MV-4-11 (cell line): ENCODE measurements around the gene TUBB1.

Source experiments
- DNase-seq: peaks from one replicate; lab custom pipeline; 2025; lab: John Stamatoyannopoulos, UW

Gene TUBB1

DNA sequence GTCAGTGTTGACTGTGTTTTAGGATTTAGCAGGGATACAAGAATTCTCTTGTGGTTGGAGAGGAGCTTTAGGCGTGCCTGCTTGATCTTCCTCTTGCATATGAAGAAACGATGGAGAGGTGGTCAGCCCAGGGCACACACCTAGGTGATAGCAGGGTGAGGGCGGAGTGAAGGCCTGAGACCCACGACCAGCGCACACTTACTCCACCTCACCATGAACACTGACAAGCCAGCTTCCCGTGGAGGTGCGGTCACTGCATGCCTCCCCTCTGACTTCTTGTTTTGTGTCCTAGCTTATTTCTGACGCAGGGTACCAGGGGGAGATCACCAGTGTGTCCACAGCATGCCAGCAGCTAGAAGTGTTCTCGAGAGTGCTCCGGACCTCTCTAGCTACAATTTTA, 30.0 kb upstream of the TUBB1 start:
- no peak for DNase-seq

GRCh38 chr20:58990651-58991445, 28.4 kb upstream of the TUBB1 start:
- no peak for DNase-seq

DNA sequence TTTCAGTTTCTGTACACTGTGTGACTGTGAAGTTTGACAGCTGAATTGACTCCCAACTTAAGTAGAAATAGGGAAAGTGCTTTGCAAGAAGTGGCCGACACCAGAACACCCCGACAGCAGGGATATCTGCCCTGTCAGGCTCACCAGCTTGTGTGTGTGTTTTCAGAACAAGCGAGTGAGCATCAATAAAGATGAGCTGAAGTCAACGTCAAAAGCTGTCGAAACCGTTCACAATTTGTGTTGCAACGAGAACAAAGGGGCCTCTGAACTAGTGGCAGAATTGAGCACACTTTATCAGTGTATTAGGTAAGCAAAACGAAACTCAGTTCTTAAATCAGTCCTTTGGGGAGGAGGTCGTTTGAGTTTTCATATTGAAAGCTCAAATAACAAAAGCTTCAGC, 27.5 kb upstream of the TUBB1 start:
- no peak for DNase-seq

DNA sequence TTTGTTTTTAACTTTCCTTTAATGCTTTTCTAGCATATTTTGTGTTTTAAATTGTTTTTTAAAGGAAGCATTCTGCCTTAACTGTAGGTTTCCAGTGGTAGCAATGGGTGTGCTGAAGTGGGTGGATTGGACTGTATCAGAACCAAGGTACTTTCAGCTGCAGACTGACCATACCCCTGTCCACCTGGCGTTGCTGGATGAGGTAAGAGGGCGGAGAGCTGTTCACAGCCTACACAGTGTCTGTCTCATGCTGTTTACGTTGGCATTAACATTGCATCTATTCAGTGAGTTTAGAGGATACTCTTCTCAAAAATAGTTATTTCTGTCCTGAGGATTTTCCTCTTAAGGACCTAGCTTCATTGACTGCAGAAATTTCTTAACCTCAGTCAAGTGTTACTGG, 26.3 kb upstream of the TUBB1 start:
- no peak for DNase-seq

DNA sequence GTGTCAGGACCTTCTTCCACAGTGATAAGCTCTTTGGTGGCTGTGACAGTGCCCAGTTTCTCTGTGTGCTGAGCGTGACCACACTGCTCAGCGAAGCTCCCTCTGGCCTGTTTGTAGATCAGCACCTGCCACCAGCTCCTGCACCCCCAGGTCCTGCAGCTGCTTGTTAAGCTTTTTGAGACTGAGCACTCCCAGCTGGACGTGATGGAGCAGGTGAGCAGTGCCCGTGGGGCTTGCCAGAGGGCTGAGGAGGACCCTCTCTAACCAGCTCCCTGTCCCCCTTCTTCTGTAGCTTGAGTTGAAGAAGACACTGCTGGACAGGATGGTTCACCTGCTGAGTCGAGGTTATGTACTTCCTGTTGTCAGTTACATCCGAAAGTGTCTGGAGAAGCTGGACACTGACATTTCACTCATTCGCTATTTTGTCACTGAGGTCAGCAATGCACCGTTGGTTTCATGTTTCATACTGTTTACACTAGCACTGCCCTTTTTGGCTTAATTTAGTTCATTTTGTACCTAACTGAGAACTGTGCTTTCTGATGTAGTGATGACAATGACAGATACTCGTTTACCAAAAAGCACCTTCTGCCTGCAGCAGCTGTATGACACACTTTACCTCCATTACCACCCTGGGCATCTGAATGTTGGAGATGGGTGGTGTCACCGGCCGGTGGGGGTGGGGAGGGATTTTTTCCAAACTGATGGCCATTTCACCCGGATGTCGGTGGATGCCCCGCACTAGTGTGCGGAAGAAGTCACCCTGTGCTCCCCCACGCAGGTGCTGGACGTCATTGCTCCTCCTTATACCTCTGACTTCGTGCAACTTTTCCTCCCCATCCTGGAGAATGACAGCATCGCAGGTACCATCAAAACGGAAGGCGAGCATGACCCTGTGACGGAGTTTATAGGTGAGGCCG, 25.6 kb upstream of the TUBB1 start:
- no peak for DNase-seq

DNA sequence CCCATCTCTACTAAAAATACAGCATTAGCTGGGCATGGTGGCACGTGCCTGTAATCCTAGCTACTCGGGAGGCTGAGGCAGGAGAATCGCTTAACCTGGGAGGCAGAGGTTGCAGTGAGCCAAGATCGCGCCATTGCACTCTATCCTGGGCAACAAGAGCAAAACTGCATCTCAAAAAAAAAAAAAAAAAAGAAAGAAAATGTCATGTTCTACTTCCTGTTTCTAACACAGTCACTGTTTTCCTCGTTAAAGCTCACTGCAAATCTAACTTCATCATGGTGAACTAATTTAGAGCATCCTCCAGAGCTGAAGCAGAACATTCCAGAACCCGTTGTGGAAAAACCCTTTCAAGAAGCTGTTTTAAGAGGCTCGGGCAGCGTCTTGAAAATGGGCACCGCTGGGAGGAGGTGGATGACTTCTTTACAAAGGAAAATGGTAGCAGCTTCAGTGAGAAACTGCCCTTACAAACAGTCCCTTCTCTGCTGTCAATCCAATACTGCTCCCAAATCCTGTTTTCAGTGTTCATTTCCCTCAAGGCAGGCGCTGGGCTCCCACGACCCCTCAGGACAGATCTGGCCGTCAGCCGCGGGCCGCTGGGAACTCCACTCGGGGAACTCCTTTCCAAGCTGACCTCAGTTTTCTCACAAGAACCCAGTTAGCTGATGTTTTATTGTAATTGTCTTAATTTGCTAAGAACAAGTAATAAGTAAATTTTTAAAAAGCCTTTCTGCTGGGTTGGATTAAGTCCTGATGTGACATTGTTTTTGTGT, 24.7 kb upstream of the TUBB1 start:
- peak; percentile 32 for DNase-seq

DNA sequence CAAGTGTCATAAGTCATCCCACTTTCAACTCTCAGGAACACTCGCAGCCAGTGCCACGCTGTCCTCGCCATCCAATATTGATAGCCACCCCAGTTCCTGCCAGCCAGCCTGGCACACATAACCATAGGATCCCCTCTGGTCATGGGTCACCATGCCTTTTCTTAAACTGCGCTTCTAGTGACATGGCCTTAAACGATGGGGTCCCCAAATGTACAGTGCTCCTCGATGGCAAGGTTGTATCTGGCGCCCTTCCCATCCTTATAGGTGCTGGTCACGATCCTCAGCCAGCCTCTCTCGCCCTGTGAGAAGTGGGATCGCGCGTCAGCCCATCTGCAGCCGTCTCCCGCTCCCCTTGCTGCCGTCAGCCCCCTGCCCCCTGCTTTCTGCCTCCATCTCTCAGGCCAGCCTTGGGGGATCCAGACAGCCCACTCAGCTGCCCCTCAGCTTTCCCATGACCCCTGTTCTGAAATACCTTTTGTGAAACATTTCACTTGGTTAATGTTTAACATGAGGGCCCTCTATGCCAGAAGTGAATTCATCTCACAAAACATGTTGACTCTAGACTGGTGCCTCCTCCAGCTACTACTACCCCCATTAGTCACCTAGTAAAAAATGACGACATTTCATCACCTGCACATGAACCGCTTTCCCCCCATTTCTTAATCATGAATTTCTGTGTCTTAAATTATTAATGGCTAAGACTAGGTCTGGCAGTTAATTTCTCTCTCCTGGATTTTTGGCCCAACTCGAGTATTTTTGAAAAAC, 23.6 kb upstream of the TUBB1 start:
- DNase-seq = no peak

GRCh38 chr20:58996226-58996611, 23.0 kb upstream of the TUBB1 start:
- DNase-seq = no peak

DNA sequence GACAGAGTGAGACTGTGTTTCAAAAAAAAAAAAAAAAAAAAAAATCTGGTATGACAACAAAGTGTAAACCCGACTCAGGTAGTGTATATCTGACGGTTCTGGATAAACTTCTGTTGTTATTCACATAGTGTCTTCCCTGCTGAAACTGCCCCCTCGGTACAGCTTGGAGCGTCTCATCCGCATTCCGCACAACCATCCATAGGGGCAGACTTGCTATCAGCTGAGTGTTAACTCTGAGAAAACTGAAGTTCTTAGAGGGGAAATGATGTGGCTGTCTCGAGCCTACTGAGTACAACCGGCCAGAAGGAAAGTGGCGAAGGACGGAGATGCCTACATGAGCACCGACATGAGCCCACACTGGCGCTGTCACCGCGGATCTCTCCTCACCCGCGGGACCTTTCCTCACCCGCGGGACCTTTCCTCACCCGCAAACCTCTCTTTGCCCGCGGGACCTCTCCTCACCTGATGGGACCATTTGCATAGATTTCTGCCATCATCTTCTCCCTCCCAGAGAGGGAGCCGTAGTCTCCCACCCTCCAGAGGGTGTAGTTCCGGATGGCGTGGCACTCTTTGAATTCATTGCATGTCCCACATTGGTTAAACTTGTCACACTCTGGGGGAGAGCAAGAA, 22.0 kb upstream of the TUBB1 start:
- DNase-seq = no peak

- DNase-seq = no peak
These were observed 20.6 kb upstream of the TUBB1 start for GRCh38 chr20:58998656-58999055.

- no peak for DNase-seq
These were observed 18.9 kb upstream of the TUBB1 start for GRCh38 chr20:59000326-59000725.

DNA sequence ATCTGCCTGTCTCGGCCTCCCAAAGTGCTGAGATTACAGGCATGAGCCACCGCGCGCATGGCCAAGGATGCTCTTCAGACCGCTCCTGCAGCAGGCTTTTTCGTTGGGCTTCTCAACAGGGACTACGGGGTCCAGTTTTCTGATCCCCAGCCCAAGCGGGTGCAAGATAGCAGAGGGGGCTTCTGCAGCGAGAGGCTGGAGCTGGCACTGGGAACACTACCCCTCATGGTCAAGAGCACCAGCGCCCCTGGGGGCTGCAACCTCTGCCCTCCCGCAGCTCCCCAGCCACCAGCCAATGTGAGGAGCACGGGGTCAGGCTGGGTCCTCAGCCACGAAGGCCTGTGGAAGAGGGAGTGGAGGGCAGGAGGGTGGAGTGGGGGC, 18.2 kb upstream of the TUBB1 start:
- DNase-seq = no peak

- no peak for DNase-seq
These were observed 17.6 kb upstream of the TUBB1 start for GRCh38 chr20:59001449-59002171.

DNA sequence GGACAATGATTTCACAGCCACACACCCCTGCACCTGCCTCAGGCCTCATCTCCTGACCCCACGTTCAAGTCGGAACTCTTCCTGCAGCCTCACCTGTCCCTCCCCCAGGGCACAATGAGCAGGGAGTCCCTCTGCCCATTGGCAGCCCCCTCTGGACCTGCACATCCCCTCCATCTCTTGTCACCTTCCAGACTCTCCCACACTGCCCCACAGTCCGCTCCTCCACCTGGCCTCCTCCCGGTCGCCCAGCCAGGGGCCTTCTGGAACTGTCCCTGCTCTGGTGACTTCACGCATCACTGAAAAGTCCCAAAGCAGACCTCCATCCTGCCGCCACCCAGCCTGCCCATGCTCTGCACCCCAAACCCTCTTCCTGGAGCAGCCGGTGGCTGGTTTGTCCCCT, 16.8 kb upstream of the TUBB1 start:
- no peak for DNase-seq

GRCh38 chr20:59002874-59003399, 16.3 kb upstream of the TUBB1 start:
- DNase-seq = no peak

DNA sequence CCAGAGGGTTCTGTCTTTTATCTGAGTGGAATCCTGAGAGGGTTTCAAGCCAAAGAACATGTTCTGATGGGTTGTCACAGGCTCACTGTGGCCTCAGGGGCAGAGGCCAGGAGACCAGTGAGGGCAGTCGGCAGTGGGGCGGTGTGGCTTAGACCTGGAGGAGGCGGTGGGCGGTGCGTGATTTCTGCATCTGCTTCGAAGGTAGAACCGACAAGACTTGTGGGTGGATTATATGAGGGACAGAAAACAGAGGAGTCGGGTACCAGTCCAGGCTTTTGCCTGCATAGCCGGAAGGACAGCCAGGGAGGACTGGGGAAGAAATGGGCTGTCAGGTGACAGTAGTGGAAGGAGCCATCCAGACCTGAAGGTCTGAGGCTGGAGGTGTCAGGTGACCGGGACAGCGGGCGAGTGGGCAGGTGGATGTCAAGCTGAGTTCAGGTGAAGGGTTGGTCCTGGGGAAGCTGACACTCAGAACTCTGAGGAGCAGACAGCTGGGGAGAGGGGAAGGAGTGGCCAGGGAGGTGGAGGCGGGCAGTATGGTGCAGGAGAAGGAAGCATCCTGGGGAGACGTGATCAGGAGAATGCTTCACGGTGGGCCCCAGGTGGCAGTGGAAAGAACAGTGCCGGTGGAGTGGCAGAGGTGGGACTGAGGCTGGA, 15.3 kb upstream of the TUBB1 start:
- no peak for DNase-seq

GRCh38 chr20:59004493-59004762, 14.8 kb upstream of the TUBB1 start:
- no peak for DNase-seq

DNA sequence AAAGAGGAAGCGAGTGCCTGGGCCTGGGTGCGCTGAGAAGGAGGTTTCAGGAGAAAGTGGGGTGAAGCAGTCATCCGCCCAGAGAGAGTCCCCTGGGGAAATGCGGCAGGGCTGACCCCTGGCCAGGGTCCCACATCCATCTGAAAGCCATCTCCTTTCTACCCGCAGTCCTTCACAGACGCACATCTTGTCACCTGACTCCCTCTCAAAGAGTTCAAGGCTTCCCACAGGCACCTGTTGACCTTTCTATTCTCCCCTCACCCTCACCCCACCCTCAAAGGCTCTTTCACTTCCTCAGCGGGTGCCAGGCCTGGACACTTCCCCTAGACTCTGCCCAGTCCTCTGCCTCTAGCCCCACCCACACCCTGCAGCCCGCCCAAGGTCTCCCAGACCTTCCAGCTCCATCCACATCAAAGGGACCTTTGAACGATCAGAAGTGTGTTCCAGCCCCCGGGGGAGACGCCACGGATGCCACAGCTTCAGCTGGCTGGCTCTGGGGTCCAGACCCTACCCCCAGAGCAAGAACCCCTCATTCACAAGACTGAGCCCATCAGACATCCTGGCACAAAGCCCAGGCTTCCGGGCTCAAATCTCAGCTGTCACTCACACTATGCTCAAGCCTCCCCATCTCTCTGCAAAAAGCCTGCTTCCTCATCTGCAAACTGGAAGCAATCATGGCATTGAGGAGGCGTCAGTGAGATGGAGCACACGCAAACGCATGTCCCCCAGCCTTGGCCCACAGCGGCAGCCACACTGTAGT, 14.3 kb upstream of the TUBB1 start:
- peak; percentile 95 for DNase-seq

- DNase-seq = no peak
These were observed 13.6 kb upstream of the TUBB1 start for GRCh38 chr20:59005523-59006166.
